Activated CD4-positive, CD25-positive, alpha-beta regulatory T cell treated with anti-CD3 and anti-CD28 coated beads, Interleukin-2, amount 50 U/mL, for 16 hours (primary cell): ENCODE results near the gene ICOSLG.
"Not testable (repeated sequence)": the region's sequence is repeated elsewhere in the genome, so short reads cannot be mapped to it uniquely, and the experiment has no call there.

Experiments
- DNase-seq: peaks from one replicate; pipeline ENCODE4 v3.0.0-alpha.2; 2020; ENCODE audit warnings: low read depth, low spot score

ICOSLG gene

DNA sequence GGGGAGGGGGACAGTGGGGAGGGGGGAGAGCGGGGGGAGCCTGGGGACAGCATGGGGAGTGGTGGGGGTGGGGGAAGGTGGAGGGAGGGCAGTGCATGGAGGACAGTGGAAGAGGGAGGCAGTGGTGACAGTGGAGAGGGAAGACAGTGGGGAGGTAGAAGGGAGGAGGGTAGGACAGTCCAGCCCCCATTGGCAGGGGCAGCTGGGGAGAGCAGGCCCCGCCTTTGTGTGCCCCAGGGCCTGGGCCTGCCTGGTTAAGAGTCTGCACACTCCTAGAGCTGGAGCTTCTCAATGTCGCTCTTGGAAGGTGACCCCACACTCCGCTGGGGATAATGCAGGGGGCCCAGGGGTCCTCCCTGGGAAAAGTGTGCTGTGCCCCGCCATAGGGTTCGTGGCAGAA is 15.1 kb downstream of the ICOSLG start:
- not testable (repeated sequence) for DNase-seq

DNA sequence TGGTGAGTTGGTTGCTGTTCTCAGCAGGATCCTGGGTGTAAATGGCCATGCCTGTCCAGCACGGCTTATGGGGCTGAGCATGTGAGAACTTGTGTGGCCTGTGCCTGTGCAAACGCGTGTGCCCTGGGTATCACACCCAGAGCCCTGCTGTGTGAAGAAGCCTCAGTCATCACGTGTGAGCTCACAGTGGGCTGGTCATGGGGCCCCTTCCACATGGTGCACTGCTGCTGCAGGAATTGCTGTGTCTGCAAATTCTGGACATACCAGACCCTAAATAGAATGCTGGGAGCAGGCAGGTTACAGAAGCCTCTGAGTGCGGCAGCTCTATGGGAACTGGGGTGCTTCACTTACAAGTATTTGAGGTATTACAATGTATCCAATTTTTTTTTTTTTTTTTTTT is 17.4 kb downstream of the ICOSLG start:
- DNase-seq = not testable (repeated sequence)

DNA sequence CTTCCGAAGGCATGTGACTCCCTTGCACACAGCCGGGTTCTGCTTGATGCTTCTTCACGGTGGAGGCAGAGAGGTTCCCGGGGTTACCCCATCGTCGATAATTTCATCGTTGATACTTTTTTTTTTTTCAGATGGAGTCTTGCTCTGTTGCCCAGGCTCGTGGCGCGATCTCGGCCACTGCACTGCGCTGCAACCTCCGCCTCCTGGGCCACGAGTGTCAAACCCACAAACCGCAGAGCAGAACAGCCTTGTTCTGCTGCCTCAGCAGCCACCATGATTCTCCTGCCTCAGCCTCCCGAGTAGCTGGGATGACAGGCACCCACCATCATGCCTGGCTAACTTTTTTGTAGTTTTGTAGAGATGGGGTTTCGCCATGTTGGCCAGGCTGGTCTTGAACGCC is 20.1 kb downstream of the ICOSLG start:
- not testable (repeated sequence) for DNase-seq

DNA sequence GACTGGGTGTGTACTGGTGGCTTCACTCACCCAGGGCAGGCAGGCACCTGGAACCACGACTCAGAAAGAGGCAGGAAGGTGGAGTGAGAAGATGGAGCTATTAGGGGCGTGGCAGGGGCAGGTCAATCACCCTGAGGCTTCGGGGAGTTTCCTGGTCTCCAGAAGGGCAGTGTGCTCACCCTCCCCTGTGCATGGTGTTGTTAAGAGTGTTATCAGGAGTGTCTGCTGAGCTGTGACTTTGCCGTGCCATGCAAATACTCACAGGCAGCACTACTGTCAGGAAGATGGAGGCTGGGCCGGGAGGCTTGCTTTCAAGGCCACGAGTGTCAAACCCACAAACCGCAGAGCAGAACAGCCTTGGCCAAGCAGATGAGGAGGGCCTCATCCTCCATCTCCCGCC is 22.3 kb downstream of the ICOSLG start:
- DNase-seq = not testable (repeated sequence)

DNA sequence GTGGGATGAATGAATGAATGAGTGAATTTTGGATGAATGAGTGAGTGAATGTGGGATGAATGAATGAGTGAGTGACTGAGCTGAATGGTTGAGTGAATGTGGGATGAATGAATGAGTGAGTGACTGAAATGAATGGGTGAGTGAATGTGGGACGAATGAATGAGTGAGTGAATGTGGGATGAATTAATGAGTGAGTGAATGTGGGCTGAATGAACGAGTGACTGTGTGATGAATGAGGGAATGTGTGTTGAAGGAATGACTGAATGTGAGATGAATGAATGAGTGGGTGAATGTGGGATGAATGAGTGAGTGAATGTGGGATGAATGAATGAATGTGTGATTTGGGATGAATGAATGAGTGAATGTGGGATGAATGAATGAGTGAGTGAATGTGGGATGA is 28.8 kb downstream of the ICOSLG start:
- DNase-seq = not testable (repeated sequence)

DNA sequence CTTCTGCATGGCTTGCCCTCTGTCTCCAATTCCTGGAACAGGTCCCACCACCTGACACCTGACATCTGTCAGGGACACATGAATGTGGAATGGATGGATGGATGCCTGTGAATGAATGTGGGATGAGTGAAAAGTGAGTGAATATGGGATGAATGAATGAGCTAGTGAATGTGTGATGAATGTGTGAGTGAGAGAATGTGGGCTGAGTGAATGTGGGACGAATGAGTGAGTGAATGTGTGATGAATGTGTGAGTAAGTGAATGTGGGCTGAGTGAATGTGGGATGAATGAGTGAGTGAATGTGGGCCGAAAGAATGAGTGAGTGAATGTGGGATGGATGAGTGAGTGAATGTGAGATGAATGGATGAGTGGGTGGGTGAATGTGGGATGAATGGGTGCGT is 29.2 kb downstream of the ICOSLG start:
- not testable (repeated sequence) for DNase-seq

DNA sequence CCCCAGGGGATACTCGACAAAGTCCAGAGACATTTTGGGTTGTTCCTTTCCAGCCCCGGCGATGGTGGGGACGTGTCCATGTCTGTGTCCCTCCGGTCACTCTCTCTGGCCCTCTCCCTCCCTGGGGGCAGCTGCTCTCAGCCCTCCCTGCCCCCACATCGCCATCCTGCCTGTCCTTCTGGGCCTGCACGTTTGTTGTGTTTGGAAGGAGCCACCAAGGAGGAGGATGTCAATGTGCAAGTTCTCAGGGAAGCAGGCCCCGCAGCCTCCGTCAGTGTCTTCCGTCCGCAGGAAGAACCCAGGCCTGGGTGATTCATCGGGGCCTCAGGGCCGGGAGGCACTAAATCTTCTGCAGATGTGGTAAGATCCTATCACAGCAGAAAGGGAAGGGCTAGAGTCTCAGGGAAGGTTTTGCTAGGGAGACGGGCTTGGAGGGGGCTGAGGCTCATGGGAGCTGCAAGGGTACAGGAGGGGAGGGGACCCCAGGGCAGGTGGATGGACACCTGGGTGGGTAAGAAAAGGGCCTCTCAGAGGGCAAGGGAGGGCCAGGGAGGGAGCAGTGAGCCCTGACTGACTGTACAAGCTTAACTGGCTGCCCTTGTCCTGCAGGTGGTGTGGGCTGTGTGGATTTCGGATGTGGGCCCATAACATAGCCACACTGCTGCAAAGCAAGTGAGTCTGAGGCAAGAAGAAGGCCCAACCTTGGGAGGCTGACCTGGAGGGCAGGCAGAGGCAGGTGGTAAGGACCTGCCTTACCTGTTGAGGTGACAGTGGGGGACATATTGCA is 32.7 kb downstream of the ICOSLG start:
- not testable (repeated sequence) for DNase-seq

DNA sequence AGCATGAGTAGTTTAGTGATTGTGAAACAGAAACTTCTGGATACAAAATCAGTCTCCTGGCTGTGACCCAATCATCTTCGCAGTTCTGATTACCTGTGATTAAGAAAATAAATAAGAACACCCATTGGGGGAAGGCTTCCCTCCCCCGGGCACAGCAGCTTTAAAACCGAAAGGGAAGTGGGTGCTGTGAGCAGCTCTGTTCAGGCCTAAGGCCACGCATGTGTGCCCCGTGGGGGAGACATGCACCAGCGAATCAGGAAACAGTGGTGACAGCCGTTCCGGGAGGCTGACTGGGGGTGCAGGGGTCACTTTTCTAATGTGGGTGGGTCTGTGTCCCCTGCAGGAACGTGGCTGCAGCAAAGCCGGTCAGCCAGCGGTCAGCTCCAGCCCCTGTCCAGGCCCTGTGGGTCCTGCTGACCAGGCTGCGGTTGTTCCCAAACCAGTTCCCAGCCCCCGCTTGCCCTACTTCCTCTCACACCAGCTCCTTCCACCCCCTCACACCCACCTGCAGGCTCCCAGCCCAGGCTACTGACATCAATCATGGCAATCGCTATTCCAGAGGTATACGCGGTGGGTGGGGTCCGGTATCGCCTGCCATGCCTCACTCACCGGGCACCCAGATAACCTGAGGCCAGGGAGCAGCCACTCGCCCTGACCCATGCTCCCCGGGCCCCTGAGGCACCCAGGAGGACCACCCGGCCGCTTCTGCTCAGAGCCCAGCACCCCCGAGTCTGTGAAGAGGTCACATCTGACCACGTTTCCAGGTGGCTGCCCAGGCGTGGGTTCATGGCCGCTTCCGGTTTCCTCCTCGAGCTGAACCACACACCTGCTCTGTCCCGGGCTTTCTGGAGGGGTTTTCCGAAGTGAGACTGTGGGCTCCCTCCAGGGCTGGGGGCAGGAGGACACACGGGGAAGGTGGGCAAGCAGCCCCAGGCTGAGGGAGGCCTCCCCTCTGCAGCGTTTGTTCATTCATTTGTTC is 33.8 kb downstream of the ICOSLG start:
- DNase-seq = not testable (repeated sequence)

DNA sequence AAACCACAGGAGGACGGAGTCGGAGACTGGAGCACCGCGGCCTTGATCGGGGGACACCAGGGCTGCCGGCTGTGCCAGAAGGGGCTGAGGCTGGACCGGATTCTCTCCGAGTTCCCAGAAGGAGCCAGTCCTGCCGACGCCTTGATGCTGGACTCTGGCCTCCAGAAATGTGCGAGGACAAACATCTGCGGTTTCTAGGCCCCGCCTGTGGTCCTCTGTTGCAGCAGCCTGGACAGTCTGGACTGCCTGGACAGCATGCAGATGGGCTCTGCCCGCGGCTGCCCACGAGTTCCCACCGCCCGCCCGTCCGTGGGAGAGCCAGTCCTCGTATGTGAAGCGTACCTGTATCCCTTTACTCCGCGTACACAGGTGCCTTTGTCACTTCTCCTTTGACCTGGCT is 34.6 kb downstream of the ICOSLG start:
- DNase-seq = not testable (repeated sequence)

DNA sequence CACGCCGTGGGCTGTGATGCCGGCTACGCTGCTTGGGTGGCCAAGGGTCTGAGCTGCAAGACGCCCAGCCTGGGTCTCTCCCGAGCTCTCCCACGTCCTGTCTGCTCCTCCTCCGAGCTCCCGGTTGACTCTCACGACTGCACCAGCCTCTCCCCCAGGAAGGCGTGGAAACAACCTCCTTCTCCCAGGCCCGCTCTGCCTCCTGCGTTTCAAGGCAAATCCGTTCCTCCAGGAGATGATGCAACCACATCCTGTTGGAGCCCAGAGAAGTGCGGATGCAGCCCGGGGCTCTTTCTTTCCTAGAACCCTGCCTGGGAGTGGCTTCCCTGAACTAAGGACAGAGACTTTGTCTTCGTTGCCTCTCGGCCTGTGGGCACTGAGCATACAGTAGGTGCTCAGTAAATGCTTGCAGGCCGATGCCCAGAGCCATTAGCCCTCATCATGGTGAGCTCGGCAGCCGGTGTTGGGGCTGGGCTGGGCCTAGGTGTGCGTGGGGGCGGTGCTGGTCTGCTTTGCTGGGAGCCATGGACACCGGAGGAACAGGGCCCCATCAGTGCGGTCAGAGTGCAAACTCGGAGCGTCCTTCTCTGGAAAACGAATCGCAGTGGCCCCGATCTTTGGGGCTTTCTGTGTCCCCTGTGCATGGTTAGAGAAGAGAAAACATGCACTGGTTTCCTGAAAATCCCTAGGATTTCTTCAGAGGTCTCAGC is 38.0 kb downstream of the ICOSLG start:
- DNase-seq = not testable (repeated sequence)

DNA sequence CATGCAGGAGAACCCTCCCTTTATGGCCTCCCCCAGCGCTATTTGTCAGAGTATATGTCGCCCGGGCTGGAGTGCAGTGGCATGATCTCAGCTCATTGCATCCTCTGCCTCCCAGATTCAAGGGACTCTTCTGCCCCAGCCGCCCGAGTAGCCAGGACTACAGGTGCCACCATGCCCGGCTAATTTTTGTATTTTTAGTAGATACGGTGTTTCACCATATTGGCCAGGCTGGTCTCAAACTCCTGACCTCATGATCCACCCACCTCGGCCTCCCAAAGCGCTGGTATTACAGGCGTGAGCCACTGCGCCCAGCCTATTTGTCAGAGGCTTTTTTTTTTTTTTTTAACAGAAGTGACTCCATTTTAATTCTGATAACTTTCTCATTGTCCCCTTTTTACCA is 40.7 kb downstream of the ICOSLG start:
- not testable (repeated sequence) for DNase-seq

DNA sequence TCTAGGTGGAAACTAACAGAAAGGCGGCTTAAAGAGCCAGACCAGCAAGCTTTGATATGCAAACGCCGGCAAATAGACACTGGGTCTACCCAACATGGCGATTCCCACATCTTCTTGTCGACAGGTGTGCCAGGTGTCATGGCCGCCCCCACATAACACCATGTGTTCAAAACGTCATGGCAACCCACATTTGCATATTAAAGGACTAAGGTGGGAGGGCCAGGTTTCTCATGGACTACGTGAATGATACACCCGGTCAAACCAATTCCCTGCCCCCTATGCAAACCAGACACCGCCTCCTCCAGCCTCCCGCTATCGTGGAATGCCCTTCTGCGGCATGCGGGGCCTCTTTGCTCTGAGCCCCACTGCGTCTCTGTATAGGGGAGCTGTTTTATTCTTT is 41.3 kb downstream of the ICOSLG start:
- no peak for DNase-seq

DNA sequence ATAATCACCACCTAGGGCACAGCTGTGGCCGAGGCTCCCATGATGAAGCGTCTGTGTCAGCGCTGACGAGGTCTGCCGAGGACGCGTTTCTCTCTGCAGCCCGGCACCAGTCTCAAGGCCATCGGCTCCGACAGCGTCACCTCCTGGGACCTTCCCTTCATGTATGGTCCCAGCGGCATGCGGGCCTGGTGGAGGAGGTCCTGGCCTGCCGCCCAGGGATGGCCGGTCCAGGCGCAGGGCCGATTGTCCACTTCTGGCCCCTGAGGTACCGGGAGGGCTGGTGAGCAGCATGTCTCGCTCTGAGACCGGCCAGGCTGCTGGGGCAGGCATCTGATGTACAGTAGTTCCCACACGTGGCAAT is 43.6 kb downstream of the ICOSLG start:
- not testable (repeated sequence) for DNase-seq

DNA sequence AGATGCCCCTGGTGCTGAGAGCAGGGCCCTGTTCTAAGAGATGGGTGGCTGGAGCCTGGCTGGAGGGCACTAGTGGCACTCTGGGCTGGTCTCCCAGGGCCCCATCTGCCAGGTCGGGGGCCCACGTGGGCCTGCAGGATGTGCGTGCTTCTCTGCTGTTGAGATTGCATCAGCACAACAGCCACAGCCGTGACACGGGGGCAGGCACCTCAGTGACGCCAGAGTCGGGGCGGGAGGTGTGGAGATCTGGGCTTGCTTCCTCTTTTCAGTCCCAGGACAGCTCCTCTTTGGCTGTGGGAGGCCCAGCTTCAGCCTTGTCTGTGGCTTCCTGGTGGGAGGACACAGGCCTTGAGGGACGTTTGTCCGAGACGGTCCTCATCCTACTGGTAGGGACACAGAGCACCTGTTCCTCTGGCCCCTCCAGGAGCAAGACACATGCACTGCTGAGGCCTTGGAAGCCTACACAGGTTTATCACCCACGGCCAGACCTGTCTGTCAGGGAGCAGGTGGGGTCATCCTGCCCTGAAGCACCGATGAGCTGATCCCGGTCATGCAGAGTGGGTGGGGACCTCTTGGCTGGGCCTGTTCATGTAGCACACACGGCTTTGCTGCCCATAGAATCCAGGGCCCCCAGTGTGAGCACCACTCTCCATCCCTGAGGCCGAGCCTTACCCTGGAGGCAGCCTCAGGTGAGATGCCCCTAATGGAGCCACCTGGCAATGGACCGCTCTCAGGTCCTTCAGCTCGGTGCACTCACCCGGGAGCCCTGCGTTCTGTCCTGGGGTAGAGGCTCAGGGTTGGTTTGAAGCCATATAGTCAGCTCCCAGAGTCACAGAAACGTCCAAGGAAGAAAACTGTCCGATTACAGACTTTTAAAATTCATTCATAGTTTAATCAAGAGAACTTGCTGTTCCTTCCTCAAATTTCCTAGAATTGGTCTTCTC is 44.3 kb downstream of the ICOSLG start:
- DNase-seq = peak; percentile 37

DNA sequence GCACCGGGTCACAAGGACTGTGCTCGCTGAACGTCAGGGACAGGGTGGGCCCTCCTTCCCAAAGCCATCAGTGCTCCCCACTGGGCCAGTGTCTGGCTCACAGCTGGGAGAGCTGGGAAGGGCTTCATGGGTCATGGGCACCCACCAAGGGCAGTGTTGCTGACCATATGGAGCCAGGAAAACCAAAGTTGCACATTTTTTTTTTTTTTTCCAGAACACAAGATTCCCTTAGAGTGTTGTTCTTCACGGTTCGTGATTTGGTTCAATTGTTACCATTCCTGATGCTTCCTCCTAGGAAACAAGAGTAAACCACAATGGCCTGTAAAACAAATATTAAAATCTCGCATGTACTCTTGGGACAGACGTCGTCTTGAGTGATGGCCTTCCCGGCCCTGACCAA is 45.9 kb downstream of the ICOSLG start:
- DNase-seq = not testable (repeated sequence)

DNA sequence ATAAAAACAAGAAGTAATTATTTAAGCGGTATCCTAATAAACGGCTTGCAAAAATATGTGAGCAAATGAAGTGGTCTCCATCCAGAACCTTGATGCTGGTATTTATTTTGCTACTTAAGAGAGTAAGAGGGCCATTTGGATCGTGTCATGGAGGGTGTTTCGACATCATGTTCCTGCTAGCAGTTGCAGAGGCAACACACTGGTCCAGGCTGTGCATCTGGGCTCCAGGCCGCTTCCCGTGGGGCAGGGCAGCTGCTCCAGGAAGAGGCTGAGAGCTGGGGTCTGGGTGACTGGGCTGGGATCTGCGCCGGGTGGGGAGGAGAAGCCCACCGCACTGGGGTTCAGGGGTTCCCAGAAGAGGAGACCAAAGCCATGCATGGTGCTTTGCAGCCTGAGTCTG is 46.3 kb downstream of the ICOSLG start:
- DNase-seq = not testable (repeated sequence)

DNA sequence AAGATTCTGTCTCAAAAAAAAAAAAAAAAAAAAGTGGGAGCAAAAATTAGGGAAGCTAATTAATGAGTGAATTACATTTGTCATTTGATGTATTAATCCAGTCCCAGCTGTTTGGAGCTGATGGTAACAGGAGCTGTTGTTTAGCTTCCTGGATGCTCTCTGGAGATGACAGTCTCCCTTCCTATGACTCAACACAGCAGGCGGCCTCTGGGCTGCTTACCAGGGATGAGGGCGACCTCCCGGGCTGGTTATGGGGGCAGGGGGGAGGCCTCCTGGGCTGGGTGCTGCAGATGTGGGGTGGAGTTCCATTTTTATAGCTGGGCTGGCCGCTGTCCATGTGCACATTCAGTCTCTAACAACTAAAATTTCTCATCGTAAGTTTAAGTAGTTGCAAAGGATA is 47.6 kb downstream of the ICOSLG start:
- not testable (repeated sequence) for DNase-seq

DNA sequence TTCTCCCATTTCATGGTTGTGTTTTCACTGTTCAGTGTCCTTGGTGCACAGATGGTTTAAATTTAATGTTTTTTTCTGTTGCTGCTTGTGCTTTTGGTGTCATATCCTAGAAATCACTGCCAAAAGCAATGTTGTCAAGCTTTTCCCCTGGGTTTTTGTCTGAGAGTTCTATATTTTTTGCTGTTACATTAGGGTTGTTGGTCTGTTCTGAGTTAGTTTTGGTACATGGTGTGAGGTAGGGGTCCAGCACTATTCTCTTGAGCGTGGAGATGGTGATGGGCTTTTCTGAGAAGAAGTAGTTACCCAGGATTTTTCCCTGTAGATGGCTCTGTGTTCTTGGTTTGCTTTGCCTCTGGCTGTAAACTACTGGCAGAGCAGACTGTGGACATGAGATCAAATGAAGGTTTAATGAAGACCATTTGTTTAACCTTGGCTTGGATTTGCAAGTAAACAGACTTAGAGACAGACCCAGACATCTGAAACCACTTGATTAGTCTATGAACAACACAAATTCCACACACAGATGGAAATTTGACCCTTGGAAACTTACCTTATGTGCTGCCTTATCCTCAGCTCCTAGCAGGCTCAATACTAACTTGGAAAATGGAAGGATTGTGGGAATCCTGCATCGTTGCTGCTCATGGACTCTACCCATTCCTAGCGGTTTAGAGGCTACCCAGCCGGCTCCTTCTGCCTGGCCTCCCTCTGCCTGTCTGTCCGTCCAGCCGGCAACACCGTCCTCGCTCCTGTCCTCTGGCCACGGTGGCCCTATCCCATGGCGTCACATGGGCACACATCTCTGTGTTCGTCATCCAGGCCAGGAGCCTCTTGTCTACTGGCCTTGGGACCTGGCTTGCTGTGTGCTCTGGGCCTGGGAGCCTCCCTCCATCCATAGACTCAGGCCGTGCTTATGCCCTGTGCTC is 50.1 kb downstream of the ICOSLG start:
- DNase-seq = not testable (repeated sequence)

DNA sequence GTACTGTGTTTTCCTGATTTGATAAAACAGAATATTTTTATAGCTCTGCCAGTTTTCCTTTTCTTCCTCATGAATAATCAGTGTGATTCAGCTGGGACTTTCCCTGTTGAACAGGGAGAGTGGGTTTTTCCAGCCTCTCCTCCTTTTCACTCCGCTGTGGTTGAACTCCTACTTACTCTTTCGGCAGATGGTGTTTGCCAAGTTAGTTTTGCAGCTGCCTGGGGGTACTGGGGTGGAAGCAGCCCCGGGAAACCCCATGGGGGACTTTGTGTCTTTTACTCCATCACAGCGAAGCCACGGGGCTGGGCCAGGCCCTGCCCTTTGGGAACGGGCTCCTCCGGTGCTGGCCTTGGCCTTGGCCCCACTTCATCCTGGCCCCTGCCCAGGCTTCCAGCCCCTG is 55.9 kb downstream of the ICOSLG start:
- DNase-seq = not testable (repeated sequence)

DNA sequence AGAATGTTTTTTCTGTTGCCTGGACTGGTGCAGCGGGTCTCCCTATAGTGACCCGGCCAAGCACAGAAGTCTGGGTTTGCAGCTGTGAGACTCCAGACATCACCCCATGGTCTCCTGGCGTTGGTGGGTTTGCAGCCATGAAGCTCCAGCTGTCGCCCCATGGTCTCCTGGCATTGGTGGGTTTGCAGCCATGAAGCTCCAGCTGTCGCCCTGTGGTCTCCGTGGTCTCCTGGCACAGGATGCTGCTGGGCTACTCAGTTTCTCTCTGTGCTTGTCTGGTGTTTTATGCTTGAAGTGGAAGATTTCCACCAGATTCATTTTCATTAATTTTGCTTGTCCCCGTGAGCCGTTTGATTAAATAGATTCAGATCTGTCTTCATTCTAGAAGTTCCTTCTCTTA is 58.5 kb downstream of the ICOSLG start:
- not testable (repeated sequence) for DNase-seq
